Measurements from ENCODE around the gene GPD2.

The GPD2 gene

GRCh38 chr2:156581280-156581679, 145.1 kb downstream of the GPD2 start:
- Histone ChIP-seq H3K23ac (ENCODE audit: low read length) (no peak overlapping the region), H4K5ac (ENCODE audit: low read length) (no peak overlapping the region), H3K27me3 (ENCODE audit: insufficient read depth, low read length, poor library complexity) (no peaks in the 10 kb centered on the region), H2BK120ac (ENCODE audit: low read depth, low read length) (no peak overlapping the region), H3K18ac (ENCODE audit: low read length) (no peak overlapping the region), H3K9ac (ENCODE audit: low read length) (no peak overlapping the region), H3K36me3 (ENCODE audit: control insufficient read depth, insufficient read depth, low read length) (no peaks in the 10 kb centered on the region), H2AK5ac (ENCODE audit: low read length) (no peak overlapping the region), H3K79me1 (ENCODE audit: low read length) (no peaks in the 10 kb centered on the region), H3K56ac (ENCODE audit: low read length) (no peak overlapping the region), H2BK15ac (replicated peaks; ENCODE audit: low read depth) (no peak overlapping the region), H2BK5ac (ENCODE audit: low read length) (no peak overlapping the region), H4K8ac (ENCODE audit: low read depth, low read length) (no peak overlapping the region), H3K27ac (ENCODE audit: low read depth, low read length) (no peak overlapping the region), H3K4ac (ENCODE audit: low read depth, low read length) (no peak overlapping the region), H3K79me2 (ENCODE audit: control insufficient read depth, insufficient read depth, low read length) (no peaks in the 10 kb centered on the region), H3K4me3 (ENCODE audit: low read length) (no peak overlapping the region), H3K4me1 (ENCODE audit: control insufficient read depth, low read depth, low read length) (no peaks in the 10 kb centered on the region), H3K4me2 (ENCODE audit: low read length) (no peak overlapping the region)
- no peak for DNase-seq
- WGBS (ENCODE audit: extremely low coverage, insufficient coverage, low lambda C conversion rate): no CpG with 5 or more reads among the region's 2 CpGs

- no peak overlapping the region for H4K5ac ChIP-seq (ENCODE audit: low read length)
- no peaks in the 10 kb centered on the region for H3K36me3 ChIP-seq (ENCODE audit: control insufficient read depth, insufficient read depth, low read length)
- no peak overlapping the region for H2AK5ac ChIP-seq (ENCODE audit: low read length)
- no peak overlapping the region for H4K8ac ChIP-seq (ENCODE audit: low read depth, low read length)
- H2BK120ac ChIP-seq (ENCODE audit: low read depth, low read length): no peak overlapping the region
- H3K4me3 ChIP-seq (ENCODE audit: low read length): no peak overlapping the region
- H3K4me1 ChIP-seq (ENCODE audit: control insufficient read depth, low read depth, low read length): peaks cover 2% of the 10 kb centered on the region
- H3K56ac ChIP-seq (ENCODE audit: low read length): no peak overlapping the region
- H2BK5ac ChIP-seq (ENCODE audit: low read length): no peak overlapping the region
- no peak overlapping the region for H3K18ac ChIP-seq (ENCODE audit: low read length)
- H3K27me3 ChIP-seq (ENCODE audit: insufficient read depth, low read length, poor library complexity): no peaks in the 10 kb centered on the region
- H2BK15ac ChIP-seq (replicated peaks; ENCODE audit: low read depth): no peak overlapping the region
- H3K79me1 ChIP-seq (ENCODE audit: low read length): no peaks in the 10 kb centered on the region
- no peak overlapping the region for H3K4me2 ChIP-seq (ENCODE audit: low read length)
- H3K79me2 ChIP-seq (ENCODE audit: control insufficient read depth, insufficient read depth, low read length): no peaks in the 10 kb centered on the region
- no CpG with 5 or more reads among the region's 1 CpG for WGBS (ENCODE audit: extremely low coverage, insufficient coverage, low lambda C conversion rate)
- H3K4ac ChIP-seq (ENCODE audit: low read depth, low read length): no peak overlapping the region
- H3K9ac ChIP-seq (ENCODE audit: low read length): no peak overlapping the region
- no peak overlapping the region for H3K23ac ChIP-seq (ENCODE audit: low read length)
- no peak overlapping the region for H3K27ac ChIP-seq (ENCODE audit: low read depth, low read length)
- no peak for DNase-seq
These were observed 149.3 kb downstream of the GPD2 start for GRCh38 chr2:156585457-156585856.

GRCh38 chr2:156586621-156587020, 150.4 kb downstream of the GPD2 start:
- H2BK120ac ChIP-seq (ENCODE audit: low read depth, low read length): no peak overlapping the region
- H4K5ac ChIP-seq (ENCODE audit: low read length): no peak overlapping the region
- no peak overlapping the region for H2AK5ac ChIP-seq (ENCODE audit: low read length)
- no peak overlapping the region for H2BK15ac ChIP-seq (replicated peaks; ENCODE audit: low read depth)
- no peaks in the 10 kb centered on the region for H3K36me3 ChIP-seq (ENCODE audit: control insufficient read depth, insufficient read depth, low read length)
- no peak overlapping the region for H3K9ac ChIP-seq (ENCODE audit: low read length)
- H3K27me3 ChIP-seq (ENCODE audit: insufficient read depth, low read length, poor library complexity): no peaks in the 10 kb centered on the region
- H3K4me2 ChIP-seq (ENCODE audit: low read length): no peak overlapping the region
- no peak overlapping the region for H3K27ac ChIP-seq (ENCODE audit: low read depth, low read length)
- no peak for DNase-seq
- no peak overlapping the region for H3K23ac ChIP-seq (ENCODE audit: low read length)
- no CpG with 5 or more reads among the region's 2 CpGs for WGBS (ENCODE audit: extremely low coverage, insufficient coverage, low lambda C conversion rate)
- H3K4me3 ChIP-seq (ENCODE audit: low read length): no peak overlapping the region
- no peak overlapping the region for H3K56ac ChIP-seq (ENCODE audit: low read length)
- H3K79me1 ChIP-seq (ENCODE audit: low read length): no peaks in the 10 kb centered on the region
- H3K4me1 ChIP-seq (ENCODE audit: control insufficient read depth, low read depth, low read length): peaks cover 2% of the 10 kb centered on the region
- no peak overlapping the region for H4K8ac ChIP-seq (ENCODE audit: low read depth, low read length)
- no peak overlapping the region for H3K18ac ChIP-seq (ENCODE audit: low read length)
- H2BK5ac ChIP-seq (ENCODE audit: low read length): no peak overlapping the region
- H3K79me2 ChIP-seq (ENCODE audit: control insufficient read depth, insufficient read depth, low read length): no peaks in the 10 kb centered on the region
- H3K4ac ChIP-seq (ENCODE audit: low read depth, low read length): no peak overlapping the region

- H2BK5ac ChIP-seq (ENCODE audit: low read length): no peak overlapping the region
- no peak overlapping the region for H3K27ac ChIP-seq (ENCODE audit: low read depth, low read length)
- no peak overlapping the region for H3K56ac ChIP-seq (ENCODE audit: low read length)
- H3K9ac ChIP-seq (ENCODE audit: low read length): no peak overlapping the region
- H4K8ac ChIP-seq (ENCODE audit: low read depth, low read length): no peak overlapping the region
- no CpG with 5 or more reads among the region's 10 CpGs for WGBS (ENCODE audit: extremely low coverage, insufficient coverage, low lambda C conversion rate)
- no peak overlapping the region for H3K4ac ChIP-seq (ENCODE audit: low read depth, low read length)
- H3K79me1 ChIP-seq (ENCODE audit: low read length): no peaks in the 10 kb centered on the region
- H3K36me3 ChIP-seq (ENCODE audit: control insufficient read depth, insufficient read depth, low read length): no peaks in the 10 kb centered on the region
- H3K79me2 ChIP-seq (ENCODE audit: control insufficient read depth, insufficient read depth, low read length): no peaks in the 10 kb centered on the region
- no peak overlapping the region for H3K4me2 ChIP-seq (ENCODE audit: low read length)
- H3K23ac ChIP-seq (ENCODE audit: low read length): no peak overlapping the region
- H3K18ac ChIP-seq (ENCODE audit: low read length): peak overlapping the region; percentile 25
- no peak overlapping the region for H2BK120ac ChIP-seq (ENCODE audit: low read depth, low read length)
- no peaks in the 10 kb centered on the region for H3K27me3 ChIP-seq (ENCODE audit: insufficient read depth, low read length, poor library complexity)
- DNase-seq: peak; percentile 52
- H3K4me3 ChIP-seq (ENCODE audit: low read length): no peak overlapping the region
- no peak overlapping the region for H2AK5ac ChIP-seq (ENCODE audit: low read length)
- peak overlapping the region; percentile 17 for H4K5ac ChIP-seq (ENCODE audit: low read length)
- H2BK15ac ChIP-seq (replicated peaks; ENCODE audit: low read depth): no peak overlapping the region
- peaks cover 2% of the 10 kb centered on the region for H3K4me1 ChIP-seq (ENCODE audit: control insufficient read depth, low read depth, low read length)
These were observed 153.4 kb downstream of the GPD2 start for GRCh38 chr2:156589381-156590079.

- no peak overlapping the region for H2BK5ac ChIP-seq (ENCODE audit: low read length)
- H3K79me1 ChIP-seq (ENCODE audit: low read length): no peaks in the 10 kb centered on the region
- DNase-seq: no peak
- H3K18ac ChIP-seq (ENCODE audit: low read length): peak overlapping the region; percentile 25
- WGBS (ENCODE audit: extremely low coverage, insufficient coverage, low lambda C conversion rate): no CpG with 5 or more reads among the region's 2 CpGs
- no peak overlapping the region for H3K27ac ChIP-seq (ENCODE audit: low read depth, low read length)
- peak overlapping the region; percentile 41 for H4K8ac ChIP-seq (ENCODE audit: low read depth, low read length)
- no peak overlapping the region for H2BK15ac ChIP-seq (replicated peaks; ENCODE audit: low read depth)
- H3K79me2 ChIP-seq (ENCODE audit: control insufficient read depth, insufficient read depth, low read length): no peaks in the 10 kb centered on the region
- no peak overlapping the region for H3K4ac ChIP-seq (ENCODE audit: low read depth, low read length)
- H4K5ac ChIP-seq (ENCODE audit: low read length): no peak overlapping the region
- H3K36me3 ChIP-seq (ENCODE audit: control insufficient read depth, insufficient read depth, low read length): no peaks in the 10 kb centered on the region
- H2AK5ac ChIP-seq (ENCODE audit: low read length): no peak overlapping the region
- no peak overlapping the region for H3K4me2 ChIP-seq (ENCODE audit: low read length)
- H3K56ac ChIP-seq (ENCODE audit: low read length): peak overlapping the region; percentile 26
- no peaks in the 10 kb centered on the region for H3K27me3 ChIP-seq (ENCODE audit: insufficient read depth, low read length, poor library complexity)
- H3K23ac ChIP-seq (ENCODE audit: low read length): no peak overlapping the region
- H3K4me3 ChIP-seq (ENCODE audit: low read length): no peak overlapping the region
- no peak overlapping the region for H3K9ac ChIP-seq (ENCODE audit: low read length)
- peaks cover 2% of the 10 kb centered on the region for H3K4me1 ChIP-seq (ENCODE audit: control insufficient read depth, low read depth, low read length)
- no peak overlapping the region for H2BK120ac ChIP-seq (ENCODE audit: low read depth, low read length)
These were observed 154.0 kb downstream of the GPD2 start for GRCh38 chr2:156590085-156590739.
